Ishikawa (cell line): ENCODE results near the gene OSBPL9.

Source experiments
- EP300 ChIP-seq: IDR thresholded peaks from 2 replicates; pipeline ENCODE4 v1.6.1; 2012; ENCODE audit warnings: borderline replicate concordance
- FOXM1 ChIP-seq: IDR thresholded peaks from 2 replicates; pipeline ENCODE4 v1.6.1; 2012; ENCODE audit warnings: low read depth, borderline replicate concordance
- MAX ChIP-seq: IDR thresholded peaks from 2 replicates; pipeline ENCODE4 v1.6.1; 2012
- RAD21 ChIP-seq: IDR thresholded peaks from 2 replicates; pipeline ENCODE4 v1.6.1; 2012; ENCODE audit warnings: low read depth
- REST ChIP-seq: IDR thresholded peaks from 2 replicates; pipeline ENCODE4 v1.6.1; 2012; ENCODE audit warnings: low read depth, mild to moderate bottlenecking
- TCF12 ChIP-seq: IDR thresholded peaks from 2 replicates; pipeline ENCODE4 v1.6.1; 2012; ENCODE audit warnings: low read depth
- YY1 ChIP-seq: IDR thresholded peaks from 2 replicates; pipeline ENCODE4 v1.6.1; 2012; ENCODE audit warnings: low read depth

- no peak for TF ChIP-seq YY1
- no peak for TF ChIP-seq FOXM1
- TF ChIP-seq EP300 = no peak
- TF ChIP-seq REST = no peak
- peak; percentile 25; the same call in 1 of the 2 replicates for TF ChIP-seq MAX
- no peak for TF ChIP-seq RAD21
- TF ChIP-seq TCF12 = no peak
These were observed 113.0 kb downstream of the OSBPL9 start for GRCh38 chr1:51729824-51730301.
